Skeletal muscle tissue (tissue), 4 donors: ENCODE measurements around the gene DENND1B. TPM values are rescaled to one million over a fixed set of nuclear protein-coding genes. Genes with fewer than 3 reads are reported as not detected.

Experiments
- H3K27ac ChIP-seq: one replicate; pipeline ENCODE4 v1.7.0; 2013; ENCODE audit warnings: mild to moderate bottlenecking, low read depth, low read length, inconsistent platforms
- H3K27me3 ChIP-seq, 3 donors: one replicate each; pipeline ENCODE4 v1.7.0; 2013; ENCODE audit warnings: low read length in 3 of 3; ENCODE audit not compliant: control insufficient read depth in 3 of 3, insufficient read depth in 3 of 3
- H3K36me3 ChIP-seq, 3 donors: one replicate each; pipeline ENCODE4 v1.7.0; 2013; ENCODE audit warnings: low read length in 3 of 3; ENCODE audit not compliant: control insufficient read depth in 3 of 3, insufficient read depth in 3 of 3
- H3K4me1 ChIP-seq, 3 donors: one replicate each; pipeline ENCODE4 v1.7.0; 2013; ENCODE audit warnings: low read length in 3 of 3, mild to moderate bottlenecking in 3 of 3; ENCODE audit not compliant: control insufficient read depth in 3 of 3, insufficient read depth in 3 of 3
- H3K4me3 ChIP-seq, 3 donors: one replicate each; pipeline ENCODE4 v1.7.0; 2013; ENCODE audit warnings: low read length in 3 of 3
- H3K9ac ChIP-seq, 3 donors: one replicate each; pipeline ENCODE4 v1.7.0; 2013; ENCODE audit warnings: low read length in 3 of 3, mild to moderate bottlenecking in 3 of 3, moderate library complexity in 2 of 3, low read depth in 1 of 3
- H3K9me3 ChIP-seq, 3 donors: one replicate each; pipeline ENCODE4 v1.7.0; 2013; ENCODE audit warnings: low read length in 3 of 3; ENCODE audit not compliant: control insufficient read depth in 3 of 3
- total RNA-seq: library from RNA; depleted of rRNA; stranded (reverse); fragments of >200 nt; gene quantifications from one replicate; pipeline ENCODE4 v1.2.3, GENCODE V29; 2014
- donor health status: Osteomylitis.

DENND1B gene
- 13.0 TPM for total RNA-seq

GRCh38 chr1:197775282-197776262 lies at the start of gene DENND1B:
TSS of gene DENND1B (minus strand) at chr1:197775480. CDS start at chr1:197775155, 325 bp downstream.
- Histone ChIP-seq H3K9ac (peak within 1 kb of the TSS; percentile 82 to 90 (median 82)), H3K4me3 (peak within 1 kb of the TSS; percentile 77 to 81 (median 80)), H3K36me3 (peaks cover 0 to 4% (median 2%) of the 10 kb centered on the region in 3 donors), H3K27me3 (no peaks in the 10 kb centered on the region), H3K9me3 (no peaks in the 10 kb centered on the region), H3K4me1 (peaks cover 16 to 37% (median 30%) of the 10 kb centered on the region in 3 donors), H3K27ac (peak within 1 kb of the TSS; percentile 76)

- no peaks in the 10 kb centered on the region for H3K36me3 ChIP-seq
- H3K9ac ChIP-seq: no peak overlapping the region
Observed at GRCh38 chr1:197814306-197814705, 39.0 kb upstream of the DENND1B start.

GRCh38 chr1:197813741-197814140 lies 38.5 kb upstream of the DENND1B start:
- H3K27me3 ChIP-seq: peaks cover 0 to 3% (median 0%) of the 10 kb centered on the region in 3 donors
- no peaks in the 10 kb centered on the region for H3K36me3 ChIP-seq
- H3K27ac ChIP-seq: no peak overlapping the region
- no peaks in the 10 kb centered on the region for H3K9me3 ChIP-seq
- no peaks in the 10 kb centered on the region for H3K4me1 ChIP-seq
- H3K9ac ChIP-seq: no peak overlapping the region
- no peak overlapping the region for H3K4me3 ChIP-seq

More at GRCh38 chr1:197814306-197814705, 39.0 kb upstream of the DENND1B start:
- Histone ChIP-seq H3K4me3 (no peak overlapping the region), H3K27ac (no peak overlapping the region), H3K4me1 (no peaks in the 10 kb centered on the region), H3K27me3 (no peaks in the 10 kb centered on the region), H3K9me3 (no peaks in the 10 kb centered on the region)

GRCh38 chr1:197811769-197812168 lies 36.5 kb upstream of the DENND1B start:
- no peaks in the 10 kb centered on the region for H3K9me3 ChIP-seq
- no peak overlapping the region for H3K4me3 ChIP-seq
- H3K4me1 ChIP-seq: no peaks in the 10 kb centered on the region
- no peaks in the 10 kb centered on the region for H3K36me3 ChIP-seq
- H3K27ac ChIP-seq: no peak overlapping the region
- H3K9ac ChIP-seq: no peak overlapping the region
- H3K27me3 ChIP-seq: peaks cover 0 to 3% (median 0%) of the 10 kb centered on the region in 3 donors

GRCh38 chr1:197810812-197811211 lies 35.5 kb upstream of the DENND1B start:
- H3K9me3 ChIP-seq: no peaks in the 10 kb centered on the region
- no peaks in the 10 kb centered on the region for H3K4me1 ChIP-seq
- peaks cover 0 to 3% (median 0%) of the 10 kb centered on the region in 3 donors for H3K27me3 ChIP-seq
- no peak overlapping the region for H3K4me3 ChIP-seq
- H3K27ac ChIP-seq: no peak overlapping the region
- no peak overlapping the region for H3K9ac ChIP-seq
- H3K36me3 ChIP-seq: no peaks in the 10 kb centered on the region

- Histone ChIP-seq H3K4me1 (no peaks in the 10 kb centered on the region), H3K9ac (no peak overlapping the region), H3K27me3 (peaks cover 0 to 3% (median 0%) of the 10 kb centered on the region in 3 donors), H3K9me3 (no peaks in the 10 kb centered on the region), H3K36me3 (no peaks in the 10 kb centered on the region), H3K4me3 (no peak overlapping the region), H3K27ac (no peak overlapping the region)
Observed at GRCh38 chr1:197808880-197809279, 33.6 kb upstream of the DENND1B start.

GRCh38 chr1:197807739-197808453 lies 32.6 kb upstream of the DENND1B start:
- Histone ChIP-seq H3K27me3 (peaks cover 0 to 3% (median 0%) of the 10 kb centered on the region in 3 donors), H3K4me3 (no peak overlapping the region), H3K4me1 (no peaks in the 10 kb centered on the region), H3K9ac (no peak overlapping the region), H3K9me3 (no peaks in the 10 kb centered on the region), H3K27ac (no peak overlapping the region), H3K36me3 (no peaks in the 10 kb centered on the region)

- Histone ChIP-seq H3K27me3 (peaks cover 0 to 3% (median 0%) of the 10 kb centered on the region in 3 donors), H3K36me3 (no peaks in the 10 kb centered on the region), H3K9me3 (no peaks in the 10 kb centered on the region), H3K27ac (no peak overlapping the region), H3K4me3 (no peak overlapping the region), H3K9ac (no peak overlapping the region), H3K4me1 (no peaks in the 10 kb centered on the region)
Observed at GRCh38 chr1:197807216-197807615, 31.9 kb upstream of the DENND1B start.

GRCh38 chr1:197806718-197807117 lies 31.4 kb upstream of the DENND1B start:
- Histone ChIP-seq H3K36me3 (no peaks in the 10 kb centered on the region), H3K9ac (no peak overlapping the region), H3K4me1 (no peaks in the 10 kb centered on the region), H3K4me3 (no peak overlapping the region), H3K27me3 (peaks cover 0 to 3% (median 0%) of the 10 kb centered on the region in 3 donors), H3K9me3 (peaks cover 0 to under 1% (median 0%) of the 10 kb centered on the region in 3 donors), H3K27ac (no peak overlapping the region)
